Mucosa of descending colon (tissue), 3 donors: ENCODE results near the gene APBA2. TPM values are rescaled to one million over a fixed set of nuclear protein-coding genes. Genes with fewer than 3 reads are reported as not detected.

ENCODE experiments used
- ATAC-seq: fragments of 200-7000 bp; cut with Tn5 transposase; one replicate; pipeline ENCODE4 v1.9.1; 2020; ENCODE audit warnings: mild to moderate bottlenecking, moderate library complexity
- DNase-seq, 3 donors: peaks; one replicate each; pipeline ENCODE4 v3.0.0-alpha.2; 2020
- H3K36me3 ChIP-seq: fragments of 200-600 bp; one replicate; pipeline ENCODE4 v1.8.0; 2021; ENCODE audit warnings: low read depth, mild to moderate bottlenecking
- H3K4me1 ChIP-seq: fragments of 200-600 bp; one replicate; pipeline ENCODE4 v1.8.0; 2021; ENCODE audit warnings: low read depth, mild to moderate bottlenecking
- H3K4me3 ChIP-seq: fragments of 200-600 bp; one replicate; pipeline ENCODE4 v1.8.0; 2021; ENCODE audit warnings: mild to moderate bottlenecking
- H3K9me3 ChIP-seq: fragments of 200-600 bp; one replicate; pipeline ENCODE4 v1.8.0; 2021; ENCODE audit warnings: mild to moderate bottlenecking
- intact Hi-C, 2 donors: fragments of 100-400 bp; cut with DNase I in 1 of 2; cut with micrococcal nuclease in 1 of 2; formaldehyde crosslinking; loops; one replicate each; pipeline versions ENCODE4 v1.11.0 to v1.11.1; 2022; cut with DNase I, micrococcal nuclease
- total RNA-seq, 3 donors: library from RNA; stranded (reverse); fragmentation: NEBNext Ultra II Directional in 2 of 3; extraction: Animal tissue kit (Norgen Biotek cat#: 25700) in 2 of 3; gene quantifications; one replicate each; pipeline versions ENCODE4 v1.2.1 to v1.2.4, GENCODE V29; 2021 to 2023
- TF ChIP-seq, protein P1 (sequence below): fragments of 200-600 bp; IDR thresholded peaks from one replicate; pipeline ENCODE4 v1.8.0; 2022; ENCODE audit warnings: antibody characterized with exemption, mild to moderate bottlenecking
- donor health status: DM: no; HTN: no; CAD: no; lungs with moderate emphysema.
- donor health status: DM: no; HTN: no; CAD: no.
- donor health status: DM: no; HTN: yes; CAD: no.

APBA2 gene
- total RNA-seq, 3 donors from 2014 or later = 0.69 to 2.0 (median 1.2) TPM

DNA sequence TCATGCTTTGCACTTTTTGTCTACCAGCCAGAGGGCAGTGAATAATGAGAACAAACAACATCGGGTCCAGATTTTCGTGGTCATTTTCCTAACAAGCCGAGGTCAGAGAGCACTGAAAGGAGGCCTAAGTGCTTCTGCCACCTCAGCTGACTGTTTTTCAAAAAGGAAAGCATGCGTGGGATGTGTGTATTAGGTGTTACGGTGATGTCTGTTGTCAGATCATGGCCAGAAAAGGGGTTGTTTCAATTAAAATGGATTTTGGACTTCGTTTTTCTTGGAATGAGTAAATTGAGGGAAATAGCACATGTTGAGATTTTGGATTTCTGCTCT, 99.5 kb downstream of the APBA2 start:
- Histone ChIP-seq H3K4me3 (no peak overlapping the region), H3K36me3 (no peaks in the 10 kb centered on the region), H3K9me3 (no peaks in the 10 kb centered on the region), H3K4me1 (no peaks in the 10 kb centered on the region)
- ATAC-seq (no peak), DNase-seq (no peak)
- intact Hi-C loops = no loop called here
- TF ChIP-seq, protein P1, sequence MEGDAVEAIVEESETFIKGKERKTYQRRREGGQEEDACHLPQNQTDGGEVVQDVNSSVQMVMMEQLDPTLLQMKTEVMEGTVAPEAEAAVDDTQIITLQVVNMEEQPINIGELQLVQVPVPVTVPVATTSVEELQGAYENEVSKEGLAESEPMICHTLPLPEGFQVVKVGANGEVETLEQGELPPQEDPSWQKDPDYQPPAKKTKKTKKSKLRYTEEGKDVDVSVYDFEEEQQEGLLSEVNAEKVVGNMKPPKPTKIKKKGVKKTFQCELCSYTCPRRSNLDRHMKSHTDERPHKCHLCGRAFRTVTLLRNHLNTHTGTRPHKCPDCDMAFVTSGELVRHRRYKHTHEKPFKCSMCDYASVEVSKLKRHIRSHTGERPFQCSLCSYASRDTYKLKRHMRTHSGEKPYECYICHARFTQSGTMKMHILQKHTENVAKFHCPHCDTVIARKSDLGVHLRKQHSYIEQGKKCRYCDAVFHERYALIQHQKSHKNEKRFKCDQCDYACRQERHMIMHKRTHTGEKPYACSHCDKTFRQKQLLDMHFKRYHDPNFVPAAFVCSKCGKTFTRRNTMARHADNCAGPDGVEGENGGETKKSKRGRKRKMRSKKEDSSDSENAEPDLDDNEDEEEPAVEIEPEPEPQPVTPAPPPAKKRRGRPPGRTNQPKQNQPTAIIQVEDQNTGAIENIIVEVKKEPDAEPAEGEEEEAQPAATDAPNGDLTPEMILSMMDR = no peak

DNA sequence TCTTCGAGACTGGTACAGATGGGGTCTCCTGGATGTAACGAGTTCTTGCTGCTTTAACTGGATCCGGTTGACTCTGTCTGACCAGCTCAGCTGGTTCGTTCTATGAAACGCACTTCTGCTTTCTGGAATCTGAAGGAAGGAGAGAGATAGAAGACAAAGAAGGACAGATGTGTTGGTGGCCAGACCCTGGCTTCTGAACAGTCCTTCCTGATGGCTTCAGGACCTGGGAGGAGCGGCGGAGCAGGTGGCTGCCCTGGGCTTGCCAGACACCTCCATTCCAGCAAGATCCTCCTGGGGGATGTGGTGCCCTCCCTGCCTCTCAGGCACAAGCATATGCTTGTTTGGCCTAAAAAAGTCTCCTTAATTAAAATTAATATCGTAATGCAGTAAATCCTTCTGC, 99.9 kb downstream of the APBA2 start:
- ATAC-seq (no peak), DNase-seq (no peak)
- Histone ChIP-seq H3K9me3 (no peaks in the 10 kb centered on the region), H3K4me3 (no peak overlapping the region), H3K36me3 (no peaks in the 10 kb centered on the region), H3K4me1 (no peaks in the 10 kb centered on the region)
- intact Hi-C loops = no loop called here
- TF ChIP-seq, protein P1 = no peak

DNA sequence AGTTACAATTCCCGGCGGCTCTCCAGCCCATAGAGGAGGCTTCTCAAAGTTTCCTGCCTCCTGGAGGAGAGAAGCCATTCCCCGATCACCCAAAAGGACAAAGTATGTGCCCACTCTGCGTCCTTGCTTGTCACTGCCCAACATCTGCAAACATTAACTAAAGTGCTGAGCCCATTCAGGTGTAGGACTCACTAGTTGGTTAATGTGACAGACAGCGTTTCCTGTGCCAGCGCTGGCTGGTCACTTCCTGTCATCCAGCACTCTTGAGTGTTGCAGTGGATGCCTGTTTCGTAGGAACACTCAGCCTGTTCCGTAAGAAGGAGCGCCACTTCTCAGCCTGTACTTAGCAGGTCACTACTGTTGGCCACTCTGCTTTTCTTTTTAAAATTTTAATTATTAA, 100.3 kb downstream of the APBA2 start:
- H3K36me3 ChIP-seq = no peaks in the 10 kb centered on the region
- H3K9me3 ChIP-seq = no peaks in the 10 kb centered on the region
- DNase-seq = no peak
- H3K4me1 ChIP-seq = no peaks in the 10 kb centered on the region
- intact Hi-C loops = no loop called here
- H3K4me3 ChIP-seq = no peak overlapping the region
- ATAC-seq = no peak
- TF ChIP-seq, protein P1 = no peak

DNA sequence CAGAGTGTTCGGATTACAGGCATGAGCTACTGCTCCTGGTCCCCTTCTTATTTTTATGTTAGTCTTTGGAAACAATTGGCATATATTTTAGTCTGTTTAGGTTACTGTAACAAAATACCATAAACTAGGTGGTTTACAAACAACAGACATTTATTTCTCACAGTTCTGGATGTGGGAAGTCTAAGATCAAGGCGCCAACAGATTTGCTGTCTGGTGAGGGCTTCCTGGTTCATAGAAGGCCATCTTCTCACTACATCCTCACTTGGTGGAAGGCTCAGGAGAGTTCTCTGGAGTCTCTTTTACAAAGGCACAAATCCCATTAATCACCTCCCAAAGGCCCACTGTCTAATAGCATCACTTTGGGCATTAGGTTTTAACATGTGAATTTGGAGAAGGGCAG, 101.0 kb downstream of the APBA2 start:
- H3K4me3 ChIP-seq = no peak overlapping the region
- no peak for ATAC-seq

GRCh38 chr15:28987337-28987736, 101.6 kb downstream of the APBA2 start:
- Histone ChIP-seq H3K4me1 (no peaks in the 10 kb centered on the region), H3K36me3 (no peaks in the 10 kb centered on the region), H3K9me3 (no peaks in the 10 kb centered on the region), H3K4me3 (no peak overlapping the region)
- ATAC-seq (no peak), DNase-seq (no peak)
- intact Hi-C loops = no loop called here
- TF ChIP-seq, protein P1 = no peak

More for the DNA sequence above, 101.0 kb downstream of the APBA2 start:
- TF ChIP-seq, protein P1 = no peak
- no peaks in the 10 kb centered on the region for H3K36me3 ChIP-seq
- no peaks in the 10 kb centered on the region for H3K4me1 ChIP-seq
- no peaks in the 10 kb centered on the region for H3K9me3 ChIP-seq
- intact Hi-C loops = no loop called here
- no peak for DNase-seq

DNA sequence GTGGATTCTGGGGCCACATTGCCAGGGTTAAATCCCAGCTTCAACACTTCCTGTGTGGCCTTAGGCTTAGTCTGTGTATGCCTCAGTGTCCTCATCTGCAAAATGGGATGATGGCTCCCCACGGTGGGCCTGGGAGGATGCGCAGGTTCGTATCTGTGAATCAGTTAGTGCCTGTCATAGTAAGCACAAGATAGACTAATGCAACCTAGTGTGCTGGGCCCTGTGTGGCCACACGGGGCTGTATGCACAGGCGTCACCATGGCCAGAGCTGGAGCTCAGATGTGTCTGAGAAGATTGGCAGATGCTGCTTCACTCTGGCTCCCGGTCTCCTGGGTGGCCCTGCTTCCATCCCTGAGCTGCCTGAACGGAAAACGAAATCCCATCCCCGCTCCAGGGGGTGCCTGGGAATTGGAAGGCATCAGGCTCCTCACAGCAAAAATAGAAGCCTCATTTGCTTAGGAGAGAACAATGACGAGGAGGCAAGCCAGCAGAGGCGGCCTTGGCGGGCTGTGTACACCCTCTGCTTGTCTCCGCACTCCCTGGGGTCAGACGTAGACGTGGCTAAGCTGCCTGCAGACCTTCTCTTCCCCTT, 103.6 kb downstream of the APBA2 start:
- intact Hi-C loops = no loop called here
- no peaks in the 10 kb centered on the region for H3K9me3 ChIP-seq
- H3K36me3 ChIP-seq = no peaks in the 10 kb centered on the region
- no peak for DNase-seq
- ATAC-seq = no peak
- H3K4me1 ChIP-seq = no peaks in the 10 kb centered on the region
- no peak overlapping the region for H3K4me3 ChIP-seq
- TF ChIP-seq, protein P1 = no peak
